Right lobe of liver (tissue), 4 donors: ENCODE results near the gene PLD6.

Source experiments
- POLR2A ChIP-seq: fragments of 450-650 bp; IDR thresholded peaks from one replicate; pipeline ENCODE4 v1.6.1; 2017; ENCODE audit warnings: antibody characterized with exemption, mild to moderate bottlenecking
- TF ChIP-seq, protein P1 (sequence below), 4 donors: fragments of 200-600 bp in 3 of 4; fragments of 450-650 bp in 1 of 4; IDR thresholded peaks; one replicate each; pipeline versions ENCODE4 v1.5.1 to v1.8.0; 2016 to 2022; ENCODE audit warnings: antibody characterized with exemption in 4 of 4, mild to moderate bottlenecking in 2 of 4
- donor health status: DM: no; HTN: no; CAD: no.
- donor health status: DM: no; HTN: no; CAD: no.
- donor health status: DM: no; HTN: yes; CAD: no.

GRCh38 chr17:17154981-17155380 is 51.2 kb downstream of the PLD6 start:
- TF ChIP-seq, protein P1, sequence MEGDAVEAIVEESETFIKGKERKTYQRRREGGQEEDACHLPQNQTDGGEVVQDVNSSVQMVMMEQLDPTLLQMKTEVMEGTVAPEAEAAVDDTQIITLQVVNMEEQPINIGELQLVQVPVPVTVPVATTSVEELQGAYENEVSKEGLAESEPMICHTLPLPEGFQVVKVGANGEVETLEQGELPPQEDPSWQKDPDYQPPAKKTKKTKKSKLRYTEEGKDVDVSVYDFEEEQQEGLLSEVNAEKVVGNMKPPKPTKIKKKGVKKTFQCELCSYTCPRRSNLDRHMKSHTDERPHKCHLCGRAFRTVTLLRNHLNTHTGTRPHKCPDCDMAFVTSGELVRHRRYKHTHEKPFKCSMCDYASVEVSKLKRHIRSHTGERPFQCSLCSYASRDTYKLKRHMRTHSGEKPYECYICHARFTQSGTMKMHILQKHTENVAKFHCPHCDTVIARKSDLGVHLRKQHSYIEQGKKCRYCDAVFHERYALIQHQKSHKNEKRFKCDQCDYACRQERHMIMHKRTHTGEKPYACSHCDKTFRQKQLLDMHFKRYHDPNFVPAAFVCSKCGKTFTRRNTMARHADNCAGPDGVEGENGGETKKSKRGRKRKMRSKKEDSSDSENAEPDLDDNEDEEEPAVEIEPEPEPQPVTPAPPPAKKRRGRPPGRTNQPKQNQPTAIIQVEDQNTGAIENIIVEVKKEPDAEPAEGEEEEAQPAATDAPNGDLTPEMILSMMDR (IDR thresholded peaks at IDR 0.05), result no peak
- TF ChIP-seq POLR2A, result no peak
